HepG2 (cell line): ENCODE results near the gene EGFR. TPM values are rescaled to one million over a fixed set of nuclear protein-coding genes. Genes with fewer than 3 reads are reported as not detected.

Source experiments
- ATAC-seq: fragments of 200-7000 bp; cut with Tn5 transposase; 3 replicates; pipeline ENCODE4 v1.9.1; 2020; ENCODE audit warnings: mild to moderate bottlenecking, moderate library complexity
- BruUV-seq: library from RNA; stranded (reverse); fragments of 400-500 nt; replicated peaks from 2 replicates; lab custom pipeline; 2021; lab: Mats Ljungman, UMichigan
- CTCF ChIA-PET: fragments of 300-600 bp; formaldehyde crosslinking; extraction: SDS; loops from one replicate; lab custom pipeline; 2021; ENCODE audit warnings: low total read pairs, inconsistent platforms, low intra/inter-chr PET ratio; lab: Yijun Ruan, JAX
- POLR2A ChIA-PET: fragments of 350-600 bp; sonication (Branson Sonifier 250); formaldehyde crosslinking; loops from one replicate; lab custom pipeline; 2020; ENCODE audit warnings: antibody characterized with exemption, inconsistent platforms; lab: Yijun Ruan, JAX
- DNase-seq: peaks from one replicate; pipeline ENCODE4 v3.0.0-alpha.2; 2015; ENCODE audit warnings: low spot score
- FAIRE-seq: peaks from 3 replicates; lab custom pipeline; 2011; peaks lifted over from hg19 to GRCh38; lab: Jason Lieb, UNC
- H2AFZ ChIP-seq: one replicate; pipeline ENCODE4 v1.6.1; 2011; ENCODE audit warnings: low read length, inconsistent platforms
- H3K27ac ChIP-seq: fragments of 300-600 bp; 3 replicates; pipeline ENCODE4 v1.8.0; 2011; ENCODE audit warnings: mixed run types, mild to moderate bottlenecking, mixed read lengths, low read length, inconsistent platforms; ENCODE audit not compliant: insufficient read depth; ENCODE audit errors: extremely low read length
- H3K27me3 ChIP-seq, 2 experiments: fragments of 200-600 bp in 1 of 2; 2 replicates in 1 of 2; 3 replicates in 1 of 2; pipeline versions ENCODE4 v1.6.0 to v1.8.0; 2011; ENCODE audit warnings: low read length in 2 of 2, mild to moderate bottlenecking in 2 of 2, moderate library complexity in 2 of 2, inconsistent platforms in 1 of 2; ENCODE audit not compliant: insufficient read depth in 2 of 2, control insufficient read depth in 1 of 2
- H3K36me3 ChIP-seq, 2 experiments: fragments of 200-600 bp in 1 of 2; replicated peaks in 1 of 2; 2 replicates in 1 of 2; 3 replicates in 1 of 2; pipeline versions ENCODE4 v1.5.1 to v1.8.0; 2011; ENCODE audit warnings: low read length in 2 of 2, inconsistent platforms in 1 of 2; ENCODE audit not compliant: insufficient read depth in 2 of 2, control insufficient read depth in 1 of 2
- H3K4me1 ChIP-seq: 2 replicates; pipeline ENCODE4 v1.5.1; 2012; ENCODE audit warnings: low read length, inconsistent platforms; ENCODE audit not compliant: insufficient read depth
- H3K4me2 ChIP-seq: 2 replicates; pipeline ENCODE4 v1.6.0; 2011; ENCODE audit warnings: low read depth, low read length, inconsistent platforms
- H3K4me3 ChIP-seq, 3 experiments: fragments of 200-600 bp in 1 of 3; sonication (generic), shearing (Covaris generic) in 1 of 3; replicated peaks in 1 of 3; 2 replicates each; pipeline ENCODE4 v1.5.1; 2011 to 2016; ENCODE audit warnings: low read length in 3 of 3, inconsistent platforms in 2 of 3, low read depth in 2 of 3, mild to moderate bottlenecking in 2 of 3, control low read depth in 1 of 3, mixed read lengths in 1 of 3; ENCODE audit not compliant: insufficient read depth in 1 of 3
- H3K79me2 ChIP-seq: one replicate; pipeline ENCODE4 v1.6.1; 2011; ENCODE audit warnings: low read length, inconsistent platforms; ENCODE audit not compliant: insufficient read depth
- H3K9ac ChIP-seq: 2 replicates; pipeline ENCODE4 v1.6.0; 2011; ENCODE audit warnings: mild to moderate bottlenecking, low read depth, low read length, inconsistent platforms; ENCODE audit not compliant: insufficient read depth
- H3K9me3 ChIP-seq: 2 replicates; pipeline ENCODE4 v1.5.1; 2012; ENCODE audit warnings: mild to moderate bottlenecking, low read length
- H4K20me1 ChIP-seq: 2 replicates; pipeline ENCODE4 v1.6.0; 2011; ENCODE audit warnings: inconsistent platforms, mild to moderate bottlenecking, low read length, moderate library complexity; ENCODE audit not compliant: insufficient read depth
- ARHGAP35 ChIP-seq: sonication (generic); formaldehyde crosslinking; IDR thresholded peaks from 2 replicates; pipeline ENCODE4 v1.9.0; 2022; ENCODE audit warnings: mild to moderate bottlenecking, inconsistent platforms, moderate library complexity, missing genetic modification reagents, borderline replicate concordance
- ATRX ChIP-seq: sonication (generic); formaldehyde crosslinking; IDR thresholded peaks from 2 replicates; pipeline ENCODE4 v1.4.0; 2020; ENCODE audit warnings: missing genetic modification reagents, borderline replicate concordance
- EED ChIP-seq: sonication (generic); formaldehyde crosslinking; IDR thresholded peaks from 2 replicates; pipeline ENCODE4 v1.5.0; 2020; ENCODE audit warnings: mild to moderate bottlenecking, missing genetic modification reagents
- HNF4A ChIP-seq: sonication (generic); formaldehyde crosslinking; IDR thresholded peaks from 2 replicates; pipeline ENCODE4 v1.4.0; 2020; ENCODE audit warnings: missing genetic modification reagents
- HOMEZ ChIP-seq: IDR thresholded peaks from 2 replicates; pipeline ENCODE4 v1.6.1; 2016; ENCODE audit warnings: low read depth
- KDM6A ChIP-seq: IDR thresholded peaks from 2 replicates; pipeline ENCODE4 v1.6.1; 2016; ENCODE audit warnings: low read depth
- MED1 ChIP-seq: sonication (generic); formaldehyde crosslinking; IDR thresholded peaks from 2 replicates; pipeline ENCODE4 v1.4.0; 2020; ENCODE audit warnings: missing genetic modification reagents
- NAIF1 ChIP-seq: sonication (generic); formaldehyde crosslinking; IDR thresholded peaks from 2 replicates; pipeline ENCODE4 v1.5.0; 2020; ENCODE audit warnings: mild to moderate bottlenecking, missing genetic modification reagents, borderline replicate concordance
- NR1H2 ChIP-seq: sonication (generic); formaldehyde crosslinking; IDR thresholded peaks from 2 replicates; pipeline ENCODE4 v1.8.1; 2022; ENCODE audit warnings: low read depth, missing genetic modification reagents, borderline replicate concordance
- NRL ChIP-seq: sonication (generic); formaldehyde crosslinking; IDR thresholded peaks from 2 replicates; pipeline ENCODE4 v1.5.0; 2020; ENCODE audit warnings: missing genetic modification reagents, mild to moderate bottlenecking, moderate library complexity, borderline replicate concordance
- SALL1 ChIP-seq: sonication (generic); formaldehyde crosslinking; IDR thresholded peaks from 2 replicates; pipeline ENCODE4 v1.8.0; 2022; ENCODE audit warnings: mild to moderate bottlenecking, missing genetic modification reagents
- TGIF2 ChIP-seq: IDR thresholded peaks from 2 replicates; pipeline ENCODE4 v1.6.1; 2016; ENCODE audit warnings: control low read depth, missing compliant biosample characterization
- ZFAT ChIP-seq: sonication (generic); formaldehyde crosslinking; conservative IDR thresholded peaks from 2 replicates; pipeline ENCODE4 v1.8.1; 2023; ENCODE audit warnings: missing genetic modification reagents, inconsistent platforms
- ZNF549 ChIP-seq: sonication (generic); formaldehyde crosslinking; IDR thresholded peaks from 2 replicates; pipeline ENCODE4 v1.5.0; 2020; ENCODE audit warnings: missing genetic modification reagents
- WGBS: methylation state at CpG from one replicate; pipeline ENCODE4 v1.1.6; 2017; ENCODE audit warnings: low lambda C conversion rate; 5-methylcytosine and 5-hydroxymethylcytosine counted together
- in situ Hi-C: cut with HindIII; loops from 2 replicates; pipeline ENCODE4 v1.10.0; 2017; ENCODE audit warnings: low pct_unique_long_range_greater_than_20kb; ENCODE audit not compliant: extremely low pct_ligation_motif_present
- intact Hi-C: fragments of 100-400 bp; cut with micrococcal nuclease; formaldehyde crosslinking; loops from one replicate; pipeline ENCODE4 v1.10.0; 2022; ENCODE audit not compliant: unreplicated experiment
- polyA plus RNA-seq, 8 experiments: library from polyadenylated mRNA; depleted of rRNA in 3 of 8; stranded (reverse) in 7 of 8; unstranded in 1 of 8; fragments of >200 nt; fragmentation: Illumina TruSeq in 4 of 8; extraction: Trizol in 4 of 8; gene quantifications; 2 replicates each; pipeline versions ENCODE4 v1.2.1 to v1.2.3, GENCODE V29; 2011 to 2016; ENCODE audit warnings: low read depth in 4 of 8, missing spikeins in 1 of 8, mixed read lengths in 1 of 8; ENCODE audit not compliant: insufficient read depth in 1 of 8
- total RNA-seq, 5 experiments: library from RNA; depleted of rRNA; stranded (reverse); fragments of >200 nt; fragmentation: Illumina TruSeq; extraction: Trizol; gene quantifications; 2 replicates each; pipeline ENCODE4 v1.2.3, GENCODE V29; 2016; ENCODE audit warnings: low read depth in 1 of 5
- TF ChIP-seq, protein P1 (sequence below): sonication (generic); formaldehyde crosslinking; IDR thresholded peaks from 2 replicates; pipeline ENCODE4 v1.5.1; 2020; ENCODE audit warnings: mild to moderate bottlenecking, moderate library complexity, missing genetic modification reagents
- TF ChIP-seq, protein P2 (sequence below): sonication (generic); formaldehyde crosslinking; IDR thresholded peaks from 2 replicates; pipeline ENCODE4 v1.4.0; 2020; ENCODE audit warnings: missing genetic modification reagents

Gene EGFR
- total and polyA plus RNA-seq, 2 of the 13 experiments (the other 11 are each of a cell fraction or from before 2014, with no cell fraction given): 7.0 to 10.0 TPM

DNA sequence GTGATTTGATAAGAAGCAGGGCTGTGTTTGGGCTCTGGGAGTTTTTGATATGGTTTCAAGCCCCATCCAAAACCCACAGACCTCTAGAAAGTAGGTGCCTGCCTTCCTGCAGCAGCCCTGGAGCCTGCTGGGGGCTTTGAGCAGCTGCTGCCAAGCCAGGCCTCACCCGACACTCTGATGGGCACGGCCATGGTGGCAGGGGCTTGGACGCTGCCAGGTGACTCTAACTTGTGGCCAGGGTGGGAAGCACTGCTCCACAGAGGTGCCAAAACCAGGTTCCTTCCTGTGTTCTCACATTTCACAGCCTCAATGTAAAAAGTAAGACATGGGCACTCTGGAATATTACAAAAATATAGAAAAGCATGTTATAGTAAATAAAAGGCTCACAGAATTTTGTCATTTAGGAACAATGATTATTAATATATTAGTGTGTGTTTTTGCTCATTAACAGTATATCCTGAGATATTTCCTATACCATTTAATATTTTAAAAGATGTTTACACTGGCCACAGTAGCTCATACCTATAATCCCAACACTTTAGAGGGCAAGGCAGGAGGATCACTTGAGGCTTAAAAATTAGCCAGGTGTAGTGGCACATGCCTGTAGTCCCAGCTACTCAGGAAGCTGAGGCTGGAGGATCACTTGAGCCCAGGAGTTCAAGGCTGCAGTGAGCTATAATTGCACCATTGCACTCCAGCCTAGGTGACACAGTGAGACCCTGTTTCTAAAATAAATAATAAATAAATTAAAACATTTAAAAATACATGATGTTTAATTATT lies 95.1 kb downstream of the EGFR start:
- ChIA-PET POLR2A (no interaction called here), CTCF (no interaction called here)
- ATAC-seq (peak; percentile 49; the same call in 2 of the 3 replicates), FAIRE-seq (no peak), DNase-seq (no peak)
- Histone ChIP-seq H3K4me2 (no peak overlapping the region), H3K36me3 (no peaks in the 10 kb centered on the region), H3K79me2 (no peaks in the 10 kb centered on the region), H3K9me3 (no peaks in the 10 kb centered on the region), H3K4me3 (no peak overlapping the region), H3K27me3 (no peaks in the 10 kb centered on the region), H2AFZ (no peak overlapping the region), H4K20me1 (no peaks in the 10 kb centered on the region), H3K27ac (peak overlapping the region; percentile 10), H3K9ac (no peak overlapping the region), H3K4me1 (peaks cover 16% of the 10 kb centered on the region)
- intact Hi-C loops: no loop called here
- no peak for TF ChIP-seq ZFAT (CRISPR knock-in tag)
- no peak for TF ChIP-seq TGIF2 (CRISPR knock-in tag)
- TF ChIP-seq ATRX (CRISPR knock-in tag): no peak
- TF ChIP-seq NRL (CRISPR knock-in tag): no peak
- TF ChIP-seq ARHGAP35 (CRISPR knock-in tag): no peak
- no peak for TF ChIP-seq KDM6A (CRISPR knock-in tag)
- TF ChIP-seq NAIF1 (CRISPR knock-in tag): no peak
- TF ChIP-seq NR1H2 (CRISPR knock-in tag): no peak
- TF ChIP-seq ZNF549 (CRISPR knock-in tag): no peak
- 0 out of 2 replicates have a peak, but pooled peaks have one; percentile 30 for TF ChIP-seq MED1
- TF ChIP-seq, protein P1, sequence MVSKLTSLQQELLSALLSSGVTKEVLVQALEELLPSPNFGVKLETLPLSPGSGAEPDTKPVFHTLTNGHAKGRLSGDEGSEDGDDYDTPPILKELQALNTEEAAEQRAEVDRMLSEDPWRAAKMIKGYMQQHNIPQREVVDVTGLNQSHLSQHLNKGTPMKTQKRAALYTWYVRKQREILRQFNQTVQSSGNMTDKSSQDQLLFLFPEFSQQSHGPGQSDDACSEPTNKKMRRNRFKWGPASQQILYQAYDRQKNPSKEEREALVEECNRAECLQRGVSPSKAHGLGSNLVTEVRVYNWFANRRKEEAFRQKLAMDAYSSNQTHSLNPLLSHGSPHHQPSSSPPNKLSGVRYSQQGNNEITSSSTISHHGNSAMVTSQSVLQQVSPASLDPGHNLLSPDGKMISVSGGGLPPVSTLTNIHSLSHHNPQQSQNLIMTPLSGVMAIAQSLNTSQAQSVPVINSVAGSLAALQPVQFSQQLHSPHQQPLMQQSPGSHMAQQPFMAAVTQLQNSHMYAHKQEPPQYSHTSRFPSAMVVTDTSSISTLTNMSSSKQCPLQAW (CRISPR knock-in tag): no peak
- 0 out of 2 replicates have a peak, but pooled peaks have one; percentile 26 for TF ChIP-seq SALL1 (CRISPR knock-in tag)
- TF ChIP-seq, protein P2, sequence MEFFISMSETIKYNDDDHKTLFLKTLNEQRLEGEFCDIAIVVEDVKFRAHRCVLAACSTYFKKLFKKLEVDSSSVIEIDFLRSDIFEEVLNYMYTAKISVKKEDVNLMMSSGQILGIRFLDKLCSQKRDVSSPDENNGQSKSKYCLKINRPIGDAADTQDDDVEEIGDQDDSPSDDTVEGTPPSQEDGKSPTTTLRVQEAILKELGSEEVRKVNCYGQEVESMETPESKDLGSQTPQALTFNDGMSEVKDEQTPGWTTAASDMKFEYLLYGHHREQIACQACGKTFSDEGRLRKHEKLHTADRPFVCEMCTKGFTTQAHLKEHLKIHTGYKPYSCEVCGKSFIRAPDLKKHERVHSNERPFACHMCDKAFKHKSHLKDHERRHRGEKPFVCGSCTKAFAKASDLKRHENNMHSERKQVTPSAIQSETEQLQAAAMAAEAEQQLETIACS (CRISPR knock-in tag): no peak
- peak; percentile 47 for TF ChIP-seq HNF4A (CRISPR knock-in tag)
- no peak for TF ChIP-seq HOMEZ
- no peak for TF ChIP-seq EED (CRISPR knock-in tag)
- no TSS peak for BruUV-seq
- no CpG with 5 or more reads among the region's 3 CpGs for WGBS
- in situ Hi-C loops: no loop called here
